ENCODE measurements around the gene DNAJC18.

DNA sequence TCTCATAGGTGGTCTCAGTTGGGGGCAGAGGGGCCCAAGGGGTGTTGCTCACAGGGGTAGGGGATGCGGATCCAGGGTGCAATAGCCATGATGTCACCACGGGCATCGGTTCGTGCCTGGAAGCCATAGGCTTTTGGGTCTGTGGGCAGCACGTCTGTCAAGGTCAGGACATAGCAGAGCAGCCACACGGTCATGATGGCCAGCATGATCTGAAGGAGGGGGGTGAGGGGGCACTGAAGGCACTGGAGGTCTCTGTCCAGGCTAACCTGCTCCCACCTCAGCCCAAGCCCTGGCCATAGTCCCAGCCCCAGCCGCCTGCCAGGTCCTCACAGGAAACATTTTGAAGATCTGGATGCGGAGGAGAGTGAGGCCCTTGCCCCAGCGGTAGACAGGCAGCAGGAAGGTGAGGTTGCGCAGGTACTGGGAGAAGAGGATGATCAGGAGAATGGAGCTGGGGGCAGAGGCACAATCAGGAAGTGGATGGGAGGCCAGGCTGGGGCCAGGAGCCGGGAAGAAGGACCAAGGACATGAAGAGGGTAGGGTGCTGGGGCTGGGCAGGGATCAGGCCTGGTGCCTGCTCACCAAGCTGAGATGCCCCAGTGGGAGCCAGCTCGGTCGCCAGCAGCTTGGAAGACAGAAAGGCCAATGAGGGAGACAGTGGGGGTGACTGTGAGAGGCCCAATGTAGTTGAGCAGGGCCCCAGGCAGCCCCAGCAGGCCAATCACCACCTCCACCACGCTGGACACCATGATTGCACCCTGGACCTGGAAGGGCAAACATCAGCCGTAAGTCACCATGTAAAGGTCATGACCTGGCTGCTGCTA lies 59.5 kb downstream of the DNAJC18 start:
- TF ChIP-seq, protein P1, sequence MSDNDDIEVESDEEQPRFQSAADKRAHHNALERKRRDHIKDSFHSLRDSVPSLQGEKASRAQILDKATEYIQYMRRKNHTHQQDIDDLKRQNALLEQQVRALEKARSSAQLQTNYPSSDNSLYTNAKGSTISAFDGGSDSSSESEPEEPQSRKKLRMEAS (IDR thresholded peaks at IDR 0.05): no peak
- TF ChIP-seq RXRA (IDR thresholded peaks at IDR 0.05) (no peak), FOXA1 (IDR thresholded peaks at IDR 0.05) (no peak), SP1 (IDR thresholded peaks at IDR 0.05) (no peak), YY1 (IDR thresholded peaks at IDR 0.05) (no peak), JUND (IDR thresholded peaks at IDR 0.05) (no peak), TAF1 (conservative IDR thresholded peaks at IDR 0.05) (no peak), GABPA (IDR thresholded peaks at IDR 0.05 in 1 of 2, conservative IDR thresholded peaks at IDR 0.05 in 1 of 2) (no peak)
- TF ChIP-seq, protein P2, sequence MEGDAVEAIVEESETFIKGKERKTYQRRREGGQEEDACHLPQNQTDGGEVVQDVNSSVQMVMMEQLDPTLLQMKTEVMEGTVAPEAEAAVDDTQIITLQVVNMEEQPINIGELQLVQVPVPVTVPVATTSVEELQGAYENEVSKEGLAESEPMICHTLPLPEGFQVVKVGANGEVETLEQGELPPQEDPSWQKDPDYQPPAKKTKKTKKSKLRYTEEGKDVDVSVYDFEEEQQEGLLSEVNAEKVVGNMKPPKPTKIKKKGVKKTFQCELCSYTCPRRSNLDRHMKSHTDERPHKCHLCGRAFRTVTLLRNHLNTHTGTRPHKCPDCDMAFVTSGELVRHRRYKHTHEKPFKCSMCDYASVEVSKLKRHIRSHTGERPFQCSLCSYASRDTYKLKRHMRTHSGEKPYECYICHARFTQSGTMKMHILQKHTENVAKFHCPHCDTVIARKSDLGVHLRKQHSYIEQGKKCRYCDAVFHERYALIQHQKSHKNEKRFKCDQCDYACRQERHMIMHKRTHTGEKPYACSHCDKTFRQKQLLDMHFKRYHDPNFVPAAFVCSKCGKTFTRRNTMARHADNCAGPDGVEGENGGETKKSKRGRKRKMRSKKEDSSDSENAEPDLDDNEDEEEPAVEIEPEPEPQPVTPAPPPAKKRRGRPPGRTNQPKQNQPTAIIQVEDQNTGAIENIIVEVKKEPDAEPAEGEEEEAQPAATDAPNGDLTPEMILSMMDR (IDR thresholded peaks at IDR 0.05; ENCODE audit: low read depth, low read length, missing input control): no peak
- TF ChIP-seq, protein P3, sequence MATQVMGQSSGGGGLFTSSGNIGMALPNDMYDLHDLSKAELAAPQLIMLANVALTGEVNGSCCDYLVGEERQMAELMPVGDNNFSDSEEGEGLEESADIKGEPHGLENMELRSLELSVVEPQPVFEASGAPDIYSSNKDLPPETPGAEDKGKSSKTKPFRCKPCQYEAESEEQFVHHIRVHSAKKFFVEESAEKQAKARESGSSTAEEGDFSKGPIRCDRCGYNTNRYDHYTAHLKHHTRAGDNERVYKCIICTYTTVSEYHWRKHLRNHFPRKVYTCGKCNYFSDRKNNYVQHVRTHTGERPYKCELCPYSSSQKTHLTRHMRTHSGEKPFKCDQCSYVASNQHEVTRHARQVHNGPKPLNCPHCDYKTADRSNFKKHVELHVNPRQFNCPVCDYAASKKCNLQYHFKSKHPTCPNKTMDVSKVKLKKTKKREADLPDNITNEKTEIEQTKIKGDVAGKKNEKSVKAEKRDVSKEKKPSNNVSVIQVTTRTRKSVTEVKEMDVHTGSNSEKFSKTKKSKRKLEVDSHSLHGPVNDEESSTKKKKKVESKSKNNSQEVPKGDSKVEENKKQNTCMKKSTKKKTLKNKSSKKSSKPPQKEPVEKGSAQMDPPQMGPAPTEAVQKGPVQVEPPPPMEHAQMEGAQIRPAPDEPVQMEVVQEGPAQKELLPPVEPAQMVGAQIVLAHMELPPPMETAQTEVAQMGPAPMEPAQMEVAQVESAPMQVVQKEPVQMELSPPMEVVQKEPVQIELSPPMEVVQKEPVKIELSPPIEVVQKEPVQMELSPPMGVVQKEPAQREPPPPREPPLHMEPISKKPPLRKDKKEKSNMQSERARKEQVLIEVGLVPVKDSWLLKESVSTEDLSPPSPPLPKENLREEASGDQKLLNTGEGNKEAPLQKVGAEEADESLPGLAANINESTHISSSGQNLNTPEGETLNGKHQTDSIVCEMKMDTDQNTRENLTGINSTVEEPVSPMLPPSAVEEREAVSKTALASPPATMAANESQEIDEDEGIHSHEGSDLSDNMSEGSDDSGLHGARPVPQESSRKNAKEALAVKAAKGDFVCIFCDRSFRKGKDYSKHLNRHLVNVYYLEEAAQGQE (IDR thresholded peaks at IDR 0.05): no peak

Data from liver (tissue), 3 donors.